HUES6 (cell line): ENCODE measurements around the gene STK33.

ENCODE experiments used
- H3K27ac ChIP-seq: 2 replicates; pipeline ENCODE4 v1.7.0; 2013; ENCODE audit warnings: low read depth, mild to moderate bottlenecking, low read length, inconsistent platforms
- H3K27me3 ChIP-seq: 2 replicates; pipeline ENCODE4 v1.6.1; 2013; ENCODE audit warnings: low read length; ENCODE audit not compliant: control insufficient read depth, insufficient read depth
- H3K36me3 ChIP-seq: 2 replicates; pipeline ENCODE4 v1.6.1; 2013; ENCODE audit warnings: low read length; ENCODE audit not compliant: control insufficient read depth, insufficient read depth
- H3K4me1 ChIP-seq: 2 replicates; pipeline ENCODE4 v1.6.1; 2013; ENCODE audit warnings: low read length; ENCODE audit not compliant: control insufficient read depth, insufficient read depth
- H3K4me3 ChIP-seq: 2 replicates; pipeline ENCODE4 v1.5.1; 2013; ENCODE audit warnings: low read depth, low read length
- H3K9ac ChIP-seq: one replicate; pipeline ENCODE4 v1.6.1; 2013; ENCODE audit warnings: mild to moderate bottlenecking, low read length
- H3K9me3 ChIP-seq: 2 replicates; pipeline ENCODE4 v1.6.1; 2013; ENCODE audit warnings: low read depth, low read length; ENCODE audit not compliant: control insufficient read depth, insufficient read depth

STK33 gene

DNA sequence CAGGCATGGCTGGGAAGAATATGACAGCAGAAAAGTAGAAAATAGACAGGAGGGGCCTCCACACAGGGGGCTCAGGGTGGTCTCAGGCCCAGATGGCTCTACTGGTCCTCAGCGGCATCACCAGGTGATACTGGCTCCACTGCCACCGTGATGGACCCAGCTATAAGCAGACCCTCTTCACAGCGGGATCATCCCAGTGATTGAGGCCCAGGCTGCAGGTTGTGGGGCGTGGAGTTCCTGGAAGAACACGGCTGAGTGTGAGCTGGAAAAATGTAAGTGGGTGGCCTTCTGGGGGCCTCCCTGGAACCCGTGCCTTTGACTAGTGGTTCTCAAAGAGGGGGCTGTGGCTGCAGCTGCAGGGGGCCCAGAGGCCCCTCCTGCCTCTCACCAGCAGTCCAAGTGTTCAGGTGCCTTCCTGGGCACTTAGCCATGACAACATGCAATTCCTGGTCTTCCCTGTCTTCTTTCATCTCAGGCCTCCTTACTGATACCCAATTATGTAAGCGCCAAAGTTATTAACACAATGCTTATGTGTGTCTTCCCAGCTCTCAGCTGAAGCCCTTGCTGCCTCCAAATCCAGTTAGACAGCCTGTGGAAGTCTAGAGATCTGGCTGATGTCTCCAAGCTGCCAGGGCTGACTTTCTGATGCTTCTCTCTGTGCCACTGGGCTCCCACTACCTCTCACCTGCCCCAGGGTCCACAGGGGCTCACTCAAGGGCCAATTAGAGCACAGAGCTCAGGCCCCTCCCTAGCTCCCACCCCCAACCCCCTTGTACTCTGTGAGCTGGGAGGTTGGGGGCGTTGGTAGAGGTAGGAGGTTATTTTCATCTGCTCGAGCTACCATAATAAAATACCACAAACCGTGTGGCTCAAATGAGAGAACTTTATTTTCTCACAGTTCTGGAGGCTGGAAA, 220.3 kb downstream of the STK33 start:
- Histone ChIP-seq H3K27me3 (no peaks in the 10 kb centered on the region), H3K9ac (no peak overlapping the region), H3K36me3 (no peaks in the 10 kb centered on the region), H3K9me3 (peaks cover 4% of the 10 kb centered on the region; the same call in 1 of the 2 replicates), H3K4me3 (no peak overlapping the region), H3K4me1 (peaks cover 13% of the 10 kb centered on the region; the same call in 1 of the 2 replicates), H3K27ac (no peak overlapping the region)

DNA sequence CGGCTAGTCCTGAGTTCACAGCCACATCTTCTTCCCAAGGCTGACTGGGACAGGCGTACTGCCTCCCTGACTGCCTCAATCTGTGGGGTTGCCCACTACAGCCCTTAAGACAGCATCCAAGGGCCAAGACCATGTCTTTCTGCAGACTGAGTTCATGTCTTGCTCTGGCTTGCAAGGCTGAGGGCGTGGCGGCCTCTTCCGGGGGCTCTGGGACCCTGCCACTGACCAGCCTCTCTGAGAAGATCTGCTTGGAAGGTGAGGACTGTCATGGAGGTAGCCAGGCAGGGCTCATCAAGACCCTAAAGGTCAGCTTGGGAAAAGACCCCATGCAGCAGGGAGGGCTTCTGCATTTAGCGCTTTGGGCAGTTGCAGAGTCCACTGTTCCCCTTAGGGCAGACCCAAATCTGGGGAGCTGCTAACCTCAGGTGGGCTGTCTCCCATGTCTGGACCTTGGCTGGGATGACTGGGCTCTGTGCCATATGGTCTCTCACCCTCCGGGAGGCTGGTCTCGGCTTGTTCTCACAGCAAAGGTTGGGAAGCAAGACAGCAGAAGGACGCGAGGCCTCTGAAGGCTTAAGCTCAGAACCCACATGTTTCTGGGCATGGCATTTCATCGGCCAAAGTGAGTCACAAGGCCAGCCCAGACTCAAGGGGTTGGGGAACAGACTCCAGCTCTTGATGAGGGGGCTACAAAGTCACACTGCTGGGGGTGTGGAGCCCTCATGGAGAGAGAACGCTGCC, 221.2 kb downstream of the STK33 start:
- no peak overlapping the region for H3K27ac ChIP-seq
- no peak overlapping the region for H3K4me3 ChIP-seq
- H3K27me3 ChIP-seq: no peaks in the 10 kb centered on the region
- H3K9me3 ChIP-seq: peaks cover 4% of the 10 kb centered on the region; the same call in 1 of the 2 replicates
- H3K36me3 ChIP-seq: no peaks in the 10 kb centered on the region
- no peak overlapping the region for H3K9ac ChIP-seq
- H3K4me1 ChIP-seq: peaks cover 13% of the 10 kb centered on the region; the same call in 1 of the 2 replicates

GRCh38 chr11:8371516-8371884, 222.5 kb downstream of the STK33 start:
- H3K27me3 ChIP-seq: no peaks in the 10 kb centered on the region
- H3K9me3 ChIP-seq: peaks cover 4% of the 10 kb centered on the region; the same call in 1 of the 2 replicates

GRCh38 chr11:8370812-8371515, 223.1 kb downstream of the STK33 start:
- Histone ChIP-seq H3K4me1 (peaks cover 11% of the 10 kb centered on the region; the same call in 1 of the 2 replicates), H3K27ac (no peak overlapping the region), H3K36me3 (no peaks in the 10 kb centered on the region), H3K9ac (no peak overlapping the region), H3K27me3 (no peaks in the 10 kb centered on the region; the same call in 1 of the 2 replicates), H3K4me3 (no peak overlapping the region), H3K9me3 (peaks cover 4% of the 10 kb centered on the region; the same call in 1 of the 2 replicates)

More at GRCh38 chr11:8371516-8371884, 222.5 kb downstream of the STK33 start:
- Histone ChIP-seq H3K4me3 (no peak overlapping the region), H3K36me3 (no peaks in the 10 kb centered on the region), H3K4me1 (peaks cover 13% of the 10 kb centered on the region; the same call in 1 of the 2 replicates), H3K27ac (no peak overlapping the region), H3K9ac (no peak overlapping the region)

DNA sequence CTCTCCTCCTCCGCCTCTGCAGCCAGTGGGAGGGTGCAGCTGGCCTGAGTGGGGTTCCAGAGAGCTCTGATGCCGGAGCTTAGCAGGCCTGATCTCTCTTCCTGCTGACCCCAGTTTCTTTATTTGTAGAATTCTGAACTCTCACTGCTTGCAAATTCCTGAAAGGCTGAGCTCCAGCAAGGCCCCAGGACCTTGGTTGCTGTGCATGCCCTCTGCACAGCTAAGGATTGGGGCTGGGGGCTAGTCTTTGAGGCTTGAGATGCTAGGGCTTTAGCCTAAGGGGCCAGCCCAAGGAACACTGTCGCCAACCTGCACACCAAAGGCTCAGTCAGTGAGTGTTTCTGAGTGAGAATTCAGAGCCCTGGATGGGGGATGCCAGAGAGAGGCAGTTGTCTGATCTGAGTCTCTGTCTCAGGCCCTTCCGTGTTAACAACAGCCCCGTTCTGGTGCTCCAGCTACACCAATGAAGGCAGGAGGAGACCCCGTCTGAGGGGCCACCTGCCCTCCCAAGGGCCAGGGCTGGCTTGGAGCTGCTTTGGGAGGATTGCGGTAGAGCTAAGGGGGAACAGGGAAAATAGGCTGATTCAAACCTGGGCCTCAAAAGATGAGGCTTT, 224.3 kb downstream of the STK33 start:
- H3K4me3 ChIP-seq: no peak overlapping the region
- H3K36me3 ChIP-seq: no peaks in the 10 kb centered on the region
- H3K27ac ChIP-seq: no peak overlapping the region
- H3K27me3 ChIP-seq: no peaks in the 10 kb centered on the region; the same call in 1 of the 2 replicates
- no peaks in the 10 kb centered on the region for H3K4me1 ChIP-seq
- no peak overlapping the region for H3K9ac ChIP-seq
- H3K9me3 ChIP-seq: peaks cover 4% of the 10 kb centered on the region; the same call in 1 of the 2 replicates

DNA sequence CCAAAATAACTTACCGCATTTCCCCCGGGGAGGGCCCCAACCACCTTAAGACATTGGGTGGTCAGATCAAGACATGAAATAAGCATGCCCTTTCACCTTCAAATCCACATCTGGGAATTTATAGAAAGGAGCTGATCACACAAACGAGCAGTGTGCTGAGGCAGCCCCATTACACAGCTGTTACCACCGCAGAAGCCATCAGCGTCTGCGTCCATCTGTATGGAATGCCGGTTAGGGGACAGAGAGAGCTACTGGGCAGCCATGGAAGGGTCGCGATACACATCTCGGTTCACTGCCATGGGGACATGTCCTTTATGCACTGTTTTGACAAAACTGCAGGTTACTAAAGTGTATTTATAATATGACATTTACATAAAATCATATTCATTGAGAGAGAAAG, 225.3 kb downstream of the STK33 start:
- Histone ChIP-seq H3K4me3 (no peak overlapping the region), H3K9ac (no peak overlapping the region), H3K27ac (no peak overlapping the region), H3K4me1 (no peaks in the 10 kb centered on the region), H3K27me3 (no peaks in the 10 kb centered on the region; the same call in 1 of the 2 replicates), H3K36me3 (no peaks in the 10 kb centered on the region), H3K9me3 (peaks cover 4% of the 10 kb centered on the region; the same call in 1 of the 2 replicates)

DNA sequence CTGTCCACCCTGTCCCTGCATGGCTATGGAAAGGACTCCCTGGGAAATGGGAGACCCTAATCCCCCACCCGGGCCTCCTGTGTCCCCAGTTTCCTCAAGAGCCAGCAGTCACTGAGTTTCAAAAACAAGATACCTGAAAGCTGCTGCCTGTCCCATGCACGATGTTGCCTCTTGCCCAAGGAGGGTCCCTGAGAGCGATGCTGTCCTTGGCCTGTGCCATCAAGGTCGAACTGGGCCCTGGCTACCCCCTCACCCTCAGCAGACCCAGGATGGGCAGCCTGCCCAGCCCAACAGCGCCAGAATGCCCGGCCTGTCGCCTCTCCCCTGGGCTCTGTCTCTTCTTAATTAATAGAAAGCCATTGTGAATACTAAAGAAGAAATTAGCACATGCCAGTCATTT, 225.8 kb downstream of the STK33 start:
- Histone ChIP-seq H3K9ac (no peak overlapping the region), H3K27ac (no peak overlapping the region), H3K27me3 (no peaks in the 10 kb centered on the region; the same call in 1 of the 2 replicates), H3K4me1 (no peaks in the 10 kb centered on the region), H3K36me3 (no peaks in the 10 kb centered on the region), H3K4me3 (no peak overlapping the region), H3K9me3 (peaks cover 4% of the 10 kb centered on the region; the same call in 1 of the 2 replicates)

DNA sequence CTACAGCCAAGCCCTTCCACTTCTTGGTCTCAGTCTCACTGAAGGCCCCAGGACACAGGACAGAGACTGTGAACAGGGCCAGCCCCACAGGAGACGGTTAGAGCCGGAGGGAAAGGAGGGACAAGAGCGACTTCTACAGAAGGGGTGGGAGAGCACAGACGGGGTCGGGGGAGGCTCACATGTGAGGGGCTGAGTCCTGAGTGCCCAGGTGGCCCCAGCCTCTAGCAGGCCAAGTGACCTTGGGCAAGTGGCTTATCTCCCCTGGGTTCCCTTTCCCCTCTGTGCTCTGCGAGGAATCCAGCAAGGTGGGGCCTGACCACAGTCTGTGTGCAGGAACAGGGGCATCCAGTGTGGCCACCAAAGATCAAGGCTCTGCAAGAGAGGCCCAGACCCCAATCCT, 227.7 kb downstream of the STK33 start:
- Histone ChIP-seq H3K4me1 (no peaks in the 10 kb centered on the region), H3K27me3 (no peaks in the 10 kb centered on the region; the same call in 1 of the 2 replicates), H3K36me3 (no peaks in the 10 kb centered on the region), H3K4me3 (no peak overlapping the region), H3K27ac (no peak overlapping the region), H3K9me3 (peaks cover 3% of the 10 kb centered on the region; the same call in 1 of the 2 replicates), H3K9ac (no peak overlapping the region)

DNA sequence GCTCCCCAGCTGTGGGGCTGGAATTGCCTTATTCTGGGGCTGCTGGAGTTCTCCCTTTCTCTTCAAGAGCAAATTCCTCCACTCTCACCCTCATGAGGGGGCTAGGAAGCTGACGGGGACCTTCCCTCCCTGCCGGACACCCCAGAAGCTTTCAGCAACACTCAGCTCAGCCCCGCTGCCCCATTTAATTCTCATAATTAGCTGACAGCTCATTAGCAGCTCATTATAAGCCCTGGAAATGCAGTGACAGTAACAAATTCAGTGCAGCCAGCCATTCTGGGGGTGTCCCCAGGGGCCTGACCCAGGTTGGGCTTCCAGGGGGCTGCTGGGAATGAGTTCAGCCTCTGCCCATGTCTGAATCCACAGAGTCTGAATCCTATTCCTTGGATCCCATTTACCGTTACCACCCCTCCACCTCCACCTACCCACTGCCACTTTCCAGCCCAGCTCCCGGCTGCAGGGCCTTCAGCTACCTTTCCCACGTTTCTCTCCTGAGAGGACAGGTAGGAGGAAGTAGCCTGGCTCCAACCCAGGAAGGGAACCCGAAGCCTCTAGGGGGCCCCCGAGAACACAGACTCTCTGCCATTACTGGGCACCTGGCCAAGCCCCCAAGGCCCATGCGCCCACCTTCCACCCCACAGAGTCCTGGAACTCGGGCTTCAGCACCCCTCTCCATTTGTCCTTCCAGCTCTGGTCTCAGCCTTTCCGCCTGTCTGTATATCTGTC, 228.6 kb downstream of the STK33 start:
- Histone ChIP-seq H3K4me1 (no peaks in the 10 kb centered on the region), H3K4me3 (no peak overlapping the region), H3K9me3 (no peaks in the 10 kb centered on the region), H3K27me3 (no peaks in the 10 kb centered on the region; the same call in 1 of the 2 replicates), H3K9ac (no peak overlapping the region), H3K36me3 (no peaks in the 10 kb centered on the region), H3K27ac (no peak overlapping the region)

GRCh38 chr11:8363921-8364320, 230.1 kb downstream of the STK33 start:
- Histone ChIP-seq H3K4me3 (no peak overlapping the region), H3K9me3 (no peaks in the 10 kb centered on the region), H3K4me1 (no peaks in the 10 kb centered on the region), H3K27me3 (no peaks in the 10 kb centered on the region; the same call in 1 of the 2 replicates), H3K9ac (no peak overlapping the region), H3K36me3 (no peaks in the 10 kb centered on the region), H3K27ac (no peak overlapping the region)
